ENCODE data around the gene PLCXD1.
"Not testable (repeated sequence)": the region's sequence is repeated elsewhere in the genome, so short reads cannot be mapped to it uniquely, and the experiment has no call there.

PLCXD1 gene

DNA sequence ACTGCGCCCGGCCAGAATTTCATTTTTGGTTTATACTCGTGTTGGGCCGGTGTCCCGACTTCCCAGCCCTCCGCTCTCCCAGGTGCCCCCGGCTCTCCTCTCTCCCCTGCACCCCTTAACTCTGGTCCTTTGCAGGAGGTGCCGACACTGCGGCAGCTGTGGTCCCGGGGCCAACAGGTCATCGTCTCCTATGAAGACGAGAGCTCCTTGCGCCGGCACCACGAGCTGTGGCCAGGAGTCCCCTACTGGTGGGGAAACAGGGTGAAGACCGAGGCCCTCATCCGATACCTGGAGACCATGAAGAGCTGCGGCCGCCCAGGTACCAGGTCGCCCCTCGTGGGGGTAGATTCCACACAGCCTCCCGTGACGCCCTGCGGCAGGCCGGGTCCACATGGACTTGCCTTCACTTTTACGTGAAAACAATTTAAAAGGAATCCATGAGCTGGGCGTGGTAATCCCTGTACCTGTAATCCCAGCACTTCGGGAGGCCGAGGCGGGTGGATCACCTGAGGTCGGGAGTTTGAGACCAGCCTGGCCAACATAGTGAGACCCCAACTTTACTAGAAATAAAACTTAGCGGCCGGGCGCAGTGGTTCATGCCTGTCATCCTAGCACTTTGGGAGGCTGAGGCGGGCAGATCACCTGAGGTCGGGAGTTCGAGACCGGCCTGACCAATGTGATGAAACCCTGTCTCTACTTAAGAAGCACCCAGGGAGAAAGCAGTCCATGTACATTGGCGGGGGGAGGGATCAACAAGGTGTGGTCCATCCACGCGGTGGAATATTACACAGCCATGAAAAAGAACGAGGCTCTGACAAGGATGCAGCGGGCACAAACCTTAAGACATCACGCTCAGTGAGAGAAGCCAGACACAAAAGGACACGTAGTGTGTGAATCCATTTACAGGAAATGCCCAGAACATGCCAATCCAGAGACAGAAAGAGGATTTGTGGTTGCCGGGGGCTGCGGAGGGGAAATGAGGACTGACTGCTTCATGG is 12.0 kb downstream of the PLCXD1 start:
- no peak for DNase-seq

GRCh38 chrX:295136-295535 is 14.0 kb downstream of the PLCXD1 start:
- no peak for DNase-seq

- no peak for DNase-seq
Observed at GRCh38 chrX:298993-299392, 17.8 kb downstream of the PLCXD1 start.

- DNase-seq = no peak
Observed at GRCh38 chrX:300334-300733, 19.2 kb downstream of the PLCXD1 start.

GRCh38 chrX:302975-303374 is 21.8 kb downstream of the PLCXD1 start:
- no peak for DNase-seq

GRCh38 chrX:305781-306613 is 24.8 kb downstream of the PLCXD1 start:
- DNase-seq = not testable (repeated sequence)

- DNase-seq = not testable (repeated sequence)
Observed at GRCh38 chrX:306614-307251, 25.6 kb downstream of the PLCXD1 start.

- no peak for DNase-seq
Observed at GRCh38 chrX:307261-308111, 26.3 kb downstream of the PLCXD1 start.

GRCh38 chrX:308821-309520 is 27.8 kb downstream of the PLCXD1 start:
- DNase-seq = no peak

DNA sequence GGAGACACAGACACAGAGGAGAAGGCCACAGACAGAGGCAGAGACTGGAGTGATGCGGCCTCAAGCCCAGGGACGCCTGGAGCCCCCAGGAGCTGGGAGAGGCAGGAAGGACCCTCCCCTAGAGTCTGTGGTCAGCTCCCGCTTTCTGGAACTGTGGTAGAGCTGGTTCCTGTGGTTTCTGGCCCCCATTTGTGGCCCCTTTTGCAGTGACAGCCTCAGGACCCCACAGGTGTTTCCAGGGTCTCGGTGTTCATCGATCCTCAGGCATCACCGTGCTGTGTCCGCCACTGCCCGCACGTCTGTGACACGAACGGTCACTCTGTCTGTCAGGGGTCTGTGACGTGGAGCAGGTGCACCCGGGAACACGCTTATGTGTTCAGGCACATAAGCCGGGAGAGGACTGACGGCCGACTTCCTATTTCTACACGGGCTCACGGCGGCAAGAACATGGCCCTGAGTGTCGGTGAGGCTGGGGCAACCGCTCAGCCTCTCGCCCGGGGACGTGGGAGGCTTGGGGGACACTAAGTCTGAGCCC is 29.5 kb downstream of the PLCXD1 start:
- DNase-seq = no peak

DNA sequence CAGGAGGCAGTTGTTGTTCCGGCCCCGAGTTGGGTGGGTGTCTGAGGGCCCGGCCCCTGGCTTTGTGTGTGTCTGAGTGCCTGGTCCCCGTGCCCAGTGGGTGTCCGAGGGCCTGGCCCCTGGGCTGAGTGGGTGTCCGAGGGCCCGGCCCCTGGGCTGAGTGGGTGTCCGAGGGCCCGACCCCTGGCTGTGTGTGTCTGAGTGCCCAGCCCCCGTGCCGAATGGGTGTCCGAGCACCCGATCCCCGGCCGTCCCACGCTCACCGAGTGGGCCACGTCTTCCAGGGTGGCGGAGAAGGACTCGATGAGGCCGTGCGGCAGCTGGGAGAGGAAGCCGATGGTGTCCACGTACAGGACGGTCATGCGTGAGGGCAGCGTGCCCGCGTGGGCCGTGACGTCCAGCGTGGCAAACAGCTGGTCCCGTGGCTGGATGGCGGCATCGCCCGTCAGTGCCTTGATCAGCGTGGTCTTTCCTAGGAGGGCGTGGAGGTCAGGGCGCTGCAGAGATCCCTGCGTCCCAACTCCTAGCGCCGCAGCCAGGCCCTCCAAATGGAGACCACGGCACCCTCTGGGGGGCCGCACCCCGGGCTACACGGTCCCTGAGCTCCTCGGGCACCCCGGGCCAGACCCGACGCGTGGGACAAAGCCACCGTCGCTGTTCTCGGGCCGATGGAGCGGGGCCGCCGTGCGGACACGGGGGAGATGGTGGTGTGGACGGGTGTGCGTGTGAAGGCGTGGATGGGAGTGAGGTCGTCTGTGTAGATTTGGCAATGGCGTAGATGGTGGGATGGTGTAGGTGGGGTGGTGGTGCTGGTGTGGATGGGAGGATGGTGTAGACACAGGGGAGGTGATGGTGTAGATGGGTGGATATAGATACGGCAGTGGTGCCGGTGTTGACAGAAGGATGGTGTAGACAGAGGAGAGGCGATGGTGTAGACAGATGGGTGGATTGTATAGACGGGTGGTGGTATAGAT is 30.3 kb downstream of the PLCXD1 start:
- DNase-seq = no peak

DNA sequence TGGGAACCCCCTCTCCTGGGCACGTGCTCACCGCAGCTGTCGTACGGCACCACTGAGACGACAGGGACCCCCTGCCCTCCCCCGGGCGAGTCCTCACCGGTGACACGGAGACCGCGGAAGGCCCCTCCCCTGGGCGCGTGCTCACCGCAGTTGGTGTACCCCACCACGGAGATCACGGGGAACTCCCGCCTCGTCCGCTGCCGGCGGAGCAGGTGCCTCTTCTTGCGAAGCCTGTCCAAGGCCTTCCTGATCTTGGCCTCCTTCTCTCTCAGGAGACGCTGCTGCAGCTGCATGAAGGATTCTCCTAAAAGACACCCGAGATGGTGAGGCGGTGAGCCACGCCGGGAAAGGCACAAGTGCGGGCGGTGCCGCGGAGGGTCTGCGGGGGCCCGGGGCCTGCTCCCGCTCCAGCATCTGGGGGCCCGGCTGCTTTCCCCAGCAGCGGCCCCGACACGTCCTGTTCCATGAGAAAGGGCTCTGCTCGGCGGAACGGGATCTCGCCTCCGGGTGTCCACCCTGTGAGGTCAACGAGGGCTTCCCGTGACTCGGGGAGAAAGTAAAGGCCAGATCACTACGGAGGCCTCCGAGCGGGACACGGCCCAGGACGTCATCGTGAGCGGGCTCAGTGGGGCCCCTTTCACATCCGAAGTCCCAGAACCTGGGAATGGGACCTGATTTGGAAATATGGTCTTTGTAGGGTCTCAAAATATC is 31.6 kb downstream of the PLCXD1 start:
- DNase-seq = no peak

GRCh38 chrX:313546-313945 is 32.4 kb downstream of the PLCXD1 start:
- DNase-seq = no peak

- DNase-seq = no peak
Observed at GRCh38 chrX:314049-314448, 32.9 kb downstream of the PLCXD1 start.

DNA sequence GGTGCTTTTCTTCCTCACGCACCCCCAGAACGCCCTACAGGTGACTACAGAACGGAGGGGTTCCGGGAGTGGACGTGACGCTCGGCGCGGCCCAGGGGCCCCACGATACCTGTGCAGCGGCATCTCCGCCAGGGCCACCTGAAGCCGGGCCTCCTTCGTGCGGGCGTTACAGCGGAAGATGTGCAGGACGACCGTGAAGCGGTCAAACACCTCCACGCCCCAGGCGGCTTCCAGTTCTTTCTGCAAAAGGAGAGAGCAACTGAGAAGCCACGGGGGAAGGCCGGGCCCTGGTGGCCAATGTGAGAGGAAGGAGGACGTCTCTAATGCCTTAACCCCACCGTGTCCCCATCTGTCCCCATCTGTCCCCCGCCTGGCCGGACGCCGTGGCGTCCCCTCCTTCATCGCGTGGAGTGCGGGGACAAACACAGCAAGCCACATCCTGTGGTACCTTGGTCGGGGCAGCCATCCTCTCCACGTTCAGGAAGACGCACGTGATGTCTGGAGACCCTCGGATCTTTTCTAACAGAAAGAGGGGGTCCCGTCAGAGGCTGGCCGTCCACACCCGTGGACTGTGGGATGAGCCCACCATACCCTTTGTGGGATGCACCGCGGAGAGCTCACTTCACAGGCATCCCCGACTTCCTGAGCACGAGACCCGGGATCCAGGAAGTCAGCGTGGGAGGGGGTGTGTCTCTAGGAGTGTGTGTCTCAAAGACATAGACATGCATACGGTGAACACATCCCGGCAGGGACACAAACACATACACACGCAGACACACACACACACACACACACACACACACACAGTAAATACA is 33.8 kb downstream of the PLCXD1 start:
- no peak for DNase-seq

- DNase-seq = no peak
Observed at GRCh38 chrX:316351-317325, 35.5 kb downstream of the PLCXD1 start.

- no peak for DNase-seq
Observed at GRCh38 chrX:317424-318067, 36.4 kb downstream of the PLCXD1 start.

Data from stimulated activated naive CD4-positive, alpha-beta T cell treated with Interleukin-2 at 50 U/mL for 16 hours (primary cell).